ENCODE measurements around the gene PCNX4.
"Not testable (repeated sequence)": the region's sequence is repeated elsewhere in the genome, so short reads cannot be mapped to it uniquely, and the experiment has no call there.

The PCNX4 gene

GRCh38 chr14:60091550-60092525 is at the start of gene PCNX4:
Gene PCNX4 (plus strand): TSS chr14:60091923. CDS start chr14:60107639, 15,716 bp downstream.
- peak; percentile 93 for DNase-seq (ENCODE audit: low spot score)

GRCh38 chr14:60047976-60048375 is 43.7 kb upstream of the PCNX4 start:
- DNase-seq (ENCODE audit: low spot score) = not testable (repeated sequence)

GRCh38 chr14:60051721-60052221 is 40.0 kb upstream of the PCNX4 start:
- DNase-seq (ENCODE audit: low spot score) = no peak

- DNase-seq (ENCODE audit: low spot score) = no peak
These were observed 33.6 kb upstream of the PCNX4 start for GRCh38 chr14:60058087-60058486.

- no peak for DNase-seq (ENCODE audit: low spot score)
These were observed 30.4 kb upstream of the PCNX4 start for GRCh38 chr14:60061371-60061770.

- peak; percentile 13 for DNase-seq (ENCODE audit: low spot score)
These were observed 27.1 kb upstream of the PCNX4 start for GRCh38 chr14:60064491-60065072.

GRCh38 chr14:60067882-60068281 is 23.8 kb upstream of the PCNX4 start:
- no peak for DNase-seq (ENCODE audit: low spot score)

GRCh38 chr14:60079723-60080122 is 12.0 kb upstream of the PCNX4 start:
- DNase-seq (ENCODE audit: low spot score) = no peak

GRCh38 chr14:60085085-60085484 is 6.6 kb upstream of the PCNX4 start:
- DNase-seq (ENCODE audit: low spot score) = no peak

GRCh38 chr14:60085693-60086092 is 6.0 kb upstream of the PCNX4 start:
- no peak for DNase-seq (ENCODE audit: low spot score)

- DNase-seq (ENCODE audit: low spot score) = no peak
These were observed 4.1 kb upstream of the PCNX4 start for GRCh38 chr14:60087668-60088067.

GRCh38 chr14:60089221-60089620 is 2.5 kb upstream of the PCNX4 start:
- DNase-seq (ENCODE audit: low spot score) = no peak

- peak; percentile 33 for DNase-seq (ENCODE audit: low spot score)
These were observed 731 bp upstream of the PCNX4 start for GRCh38 chr14:60090864-60091519.

GRCh38 chr14:60092526-60092920 is 800 bp downstream of the PCNX4 start:
- peak; percentile 17 for DNase-seq (ENCODE audit: low spot score)

GRCh38 chr14:60093080-60093479 is 1.4 kb downstream of the PCNX4 start:
- DNase-seq (ENCODE audit: low spot score) = no peak

GRCh38 chr14:60093606-60094005 is 1.9 kb downstream of the PCNX4 start:
- DNase-seq (ENCODE audit: low spot score) = no peak

GRCh38 chr14:60094306-60094897 is 2.7 kb downstream of the PCNX4 start:
- peak; percentile 18 for DNase-seq (ENCODE audit: low spot score)

GRCh38 chr14:60095231-60095630 is 3.5 kb downstream of the PCNX4 start:
- DNase-seq (ENCODE audit: low spot score) = no peak

- no peak for DNase-seq (ENCODE audit: low spot score)
These were observed 4.2 kb downstream of the PCNX4 start for GRCh38 chr14:60095781-60096450.

- no peak for DNase-seq (ENCODE audit: low spot score)
These were observed 6.3 kb downstream of the PCNX4 start for GRCh38 chr14:60097974-60098373.

- DNase-seq (ENCODE audit: low spot score) = not testable (repeated sequence)
These were observed 8.1 kb downstream of the PCNX4 start for GRCh38 chr14:60099855-60100254.

- no peak for DNase-seq (ENCODE audit: low spot score)
These were observed 10.1 kb downstream of the PCNX4 start for GRCh38 chr14:60101786-60102185.
